Measurements from ENCODE around the gene ZRANB3.
A peak's percentile ranks its signal among the peaks of the same experiment; 100 is the strongest.
"Not testable (repeated sequence)": the region's sequence is repeated elsewhere in the genome, so short reads cannot be mapped to it uniquely, and the experiment has no call there.

The ZRANB3 gene

GRCh38 chr2:135552887-135553286 lies 21.9 kb upstream of the ZRANB3 start:
- TF ChIP-seq CTCF (IDR thresholded peaks at IDR 0.05; ENCODE audit: low read depth, low read length) = no peak
- no peak overlapping the region for H3K4me3 ChIP-seq (ENCODE audit: low read depth, low read length)

GRCh38 chr2:135551356-135551755 lies 20.3 kb upstream of the ZRANB3 start:
- no peak for TF ChIP-seq CTCF (IDR thresholded peaks at IDR 0.05; ENCODE audit: low read depth, low read length)
- H3K4me3 ChIP-seq (ENCODE audit: low read depth, low read length) = no peak overlapping the region

GRCh38 chr2:135547311-135547710 lies 16.3 kb upstream of the ZRANB3 start:
- no peak for TF ChIP-seq CTCF (IDR thresholded peaks at IDR 0.05; ENCODE audit: low read depth, low read length)
- no peak overlapping the region for H3K4me3 ChIP-seq (ENCODE audit: low read depth, low read length)

- TF ChIP-seq CTCF (IDR thresholded peaks at IDR 0.05; ENCODE audit: low read depth, low read length) = no peak
- no peak overlapping the region for H3K4me3 ChIP-seq (ENCODE audit: low read depth, low read length)
These were observed 15.4 kb upstream of the ZRANB3 start for GRCh38 chr2:135546436-135546835.

GRCh38 chr2:135533545-135533944 lies 2.5 kb upstream of the ZRANB3 start:
- not testable (repeated sequence) for H3K4me3 ChIP-seq (ENCODE audit: low read depth, low read length)

GRCh38 chr2:135532581-135532980 lies 1.6 kb upstream of the ZRANB3 start:
- no peak for TF ChIP-seq CTCF (IDR thresholded peaks at IDR 0.05; ENCODE audit: low read depth, low read length)
- H3K4me3 ChIP-seq (ENCODE audit: low read depth, low read length) = peak overlapping the region; percentile 94

- peak within 1 kb of the TSS; percentile 94 for H3K4me3 ChIP-seq (ENCODE audit: low read depth, low read length)
- TF ChIP-seq CTCF (IDR thresholded peaks at IDR 0.05; ENCODE audit: low read depth, low read length) = 0 out of 2 replicates have a peak, but pooled peaks have one; percentile 5
These were observed 496 bp upstream of the ZRANB3 start, which contains the start of gene R3HDM1 for GRCh38 chr2:135531231-135532197. TSS of gene R3HDM1 (plus strand) at chr2:135531484. CDS start at chr2:135604846, 73,362 bp downstream.

Data from WI38 (cell line).